Spleen (tissue), 7 donors: ENCODE results near the gene CYP3A4.

ENCODE experiments used
- CTCF ChIP-seq, 11 experiments: fragments of 200-600 bp in 7 of 11; fragments of 450-650 bp in 4 of 11; sonication (generic) in 4 of 11; IDR thresholded peaks in 8 of 11; conservative IDR thresholded peaks in 3 of 11; 1 replicate in 7 of 11; 2 replicates in 4 of 11; pipeline versions ENCODE4 v1.4.0 to v1.8.0; 2016 to 2021; ENCODE audit warnings: antibody characterized with exemption in 11 of 11, inconsistent platforms in 4 of 11, mild to moderate bottlenecking in 1 of 11
- POLR2A ChIP-seq, 3 donors: fragments of 450-650 bp; IDR thresholded peaks; one replicate each; pipeline ENCODE4 v1.5.1; 2017; ENCODE audit warnings: antibody characterized with exemption in 3 of 3, mild to moderate bottlenecking in 1 of 3
- donor health status: DM: no; HTN: no; CAD: no; lungs with moderate emphysema.
- donor health status: DM: no; HTN: no; CAD: no.
- donor health status: DM: no; HTN: no; CAD: no.

- no peak for TF ChIP-seq CTCF (IDR thresholded peaks at IDR 0.05 in 8 of 11, conservative IDR thresholded peaks at IDR 0.05 in 3 of 11)
- TF ChIP-seq POLR2A (IDR thresholded peaks at IDR 0.05) = no peak
These were observed 21.7 kb upstream of the CYP3A4 start for GRCh38 chr7:99805641-99806040.
